OCI-LY3 (cell line): ENCODE results near the gene KRT2.

Experiments used
- H2AFZ ChIP-seq: fragments of 200-600, 300-600 bp; shearing (Covaris generic); 2 replicates; pipeline ENCODE4 v1.6.0; 2014; ENCODE audit warnings: antibody characterized with exemption, low read depth, low read length
- H3K27ac ChIP-seq: fragments of 200-600, 300-600 bp; sonication (generic); 2 replicates; pipeline ENCODE4 v1.5.1; 2014; ENCODE audit warnings: mild to moderate bottlenecking, low read length, moderate library complexity, mixed read lengths
- H3K27me3 ChIP-seq: fragments of 200-600, 300-600 bp; sonication (generic); 2 replicates; pipeline ENCODE4 v1.6.1; 2014; ENCODE audit warnings: low read depth, low read length, mixed read lengths
- H3K36me3 ChIP-seq: fragments of 200-600, 300-600 bp; sonication (generic); replicated peaks from 2 replicates; pipeline ENCODE3; 2014; ENCODE audit warnings: low read depth, low read length, mixed read lengths
- H3K4me1 ChIP-seq: fragments of 300-600, 200-600 bp; sonication (generic); 2 replicates; pipeline ENCODE4 v1.6.1; 2014; ENCODE audit warnings: low read length, mixed read lengths
- H3K4me2 ChIP-seq: fragments of 200-600, 300-600 bp; sonication (generic); 2 replicates; pipeline ENCODE4 v1.6.1; 2014; ENCODE audit warnings: low read length, mixed read lengths
- H3K4me3 ChIP-seq: fragments of 300-600, 200-600 bp; sonication (generic); 2 replicates; pipeline ENCODE4 v1.5.1; 2014; ENCODE audit warnings: antibody characterized with exemption, mild to moderate bottlenecking, low read length, moderate library complexity
- H3K79me2 ChIP-seq: fragments of 300-600, 200-600 bp; shearing (Covaris generic); 2 replicates; pipeline ENCODE4 v1.6.1; 2014; ENCODE audit warnings: mild to moderate bottlenecking, low read length, mixed read lengths
- H3K9ac ChIP-seq: fragments of 300-600, 200-600 bp; shearing (Covaris generic); 2 replicates; pipeline ENCODE4 v1.6.0; 2014; ENCODE audit warnings: mild to moderate bottlenecking, low read length, moderate library complexity
- H3K9me3 ChIP-seq: fragments of 200-600, 300-600 bp; shearing (Covaris generic); 2 replicates; pipeline ENCODE4 v1.6.1; 2014; ENCODE audit warnings: low read length, mixed read lengths; ENCODE audit not compliant: insufficient read depth
- H4K20me1 ChIP-seq: fragments of 200-600, 300-600 bp; sonication (generic); 2 replicates; pipeline ENCODE4 v1.6.1; 2016; ENCODE audit warnings: low read length, mixed read lengths; ENCODE audit not compliant: insufficient read depth
- CTCF ChIP-seq: fragments of 200-600, 300-600 bp; sonication (generic); IDR thresholded peaks from 2 replicates; pipeline ENCODE4 v1.5.1; 2014; ENCODE audit warnings: antibody characterized with exemption, low read length, low read depth
- EZH2phosphoT487 ChIP-seq: fragments of 200-600 bp; shearing (Covaris generic); IDR thresholded peaks from 2 replicates; pipeline ENCODE4 v1.6.1; 2018; ENCODE audit warnings: antibody characterized with exemption, mixed run types, low read depth

The KRT2 gene

GRCh38 chr12:52632656-52633055 lies 19.4 kb downstream of the KRT2 start:
- no peaks in the 10 kb centered on the region for H3K36me3 ChIP-seq
- H3K9ac ChIP-seq, result no peak overlapping the region
- no peak overlapping the region for H3K4me3 ChIP-seq
- no peaks in the 10 kb centered on the region for H3K9me3 ChIP-seq
- no peak overlapping the region for H2AFZ ChIP-seq
- H3K4me2 ChIP-seq, result no peak overlapping the region
- H3K4me1 ChIP-seq, result peaks cover 5% of the 10 kb centered on the region; the same call in 1 of the 2 replicates
- peaks cover 16% of the 10 kb centered on the region; the same call in 1 of the 2 replicates for H3K27me3 ChIP-seq
- TF ChIP-seq CTCF (no peak), EZH2phosphoT487 (no peak)
- H4K20me1 ChIP-seq, result no peaks in the 10 kb centered on the region
- no peaks in the 10 kb centered on the region for H3K79me2 ChIP-seq
- no peak overlapping the region for H3K27ac ChIP-seq

- TF ChIP-seq CTCF, result no peak
- no peak for TF ChIP-seq EZH2phosphoT487
- Histone ChIP-seq H4K20me1 (no peaks in the 10 kb centered on the region), H2AFZ (no peak overlapping the region), H3K79me2 (no peaks in the 10 kb centered on the region), H3K27ac (no peak overlapping the region), H3K9me3 (no peaks in the 10 kb centered on the region), H3K4me3 (no peak overlapping the region), H3K9ac (no peak overlapping the region), H3K27me3 (peaks cover 16% of the 10 kb centered on the region), H3K4me2 (no peak overlapping the region), H3K4me1 (peaks cover 5% of the 10 kb centered on the region; the same call in 1 of the 2 replicates), H3K36me3 (no peaks in the 10 kb centered on the region)
Observed at GRCh38 chr12:52631676-52632459, 20.1 kb downstream of the KRT2 start.

DNA sequence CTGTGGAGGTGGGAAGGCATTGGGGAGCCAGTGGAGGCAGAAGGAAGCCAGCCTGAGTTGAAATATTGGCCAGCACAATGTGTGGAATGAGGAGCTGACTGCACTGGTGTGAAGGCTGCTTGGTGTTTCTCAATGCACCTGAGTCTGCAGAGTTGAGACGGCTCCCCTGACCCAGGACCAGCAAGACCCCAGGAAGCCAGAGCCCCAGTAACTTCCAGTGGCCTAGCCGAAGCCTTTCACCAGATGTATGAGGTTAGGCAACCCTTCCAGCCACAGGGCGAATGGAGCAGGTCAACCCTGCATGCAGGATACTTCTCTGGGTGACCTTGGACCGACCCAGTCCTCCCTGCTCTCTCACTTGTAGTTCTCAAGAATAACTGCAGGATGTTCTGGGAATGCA lies 20.7 kb downstream of the KRT2 start:
- H3K79me2 ChIP-seq, result no peaks in the 10 kb centered on the region
- peaks cover 19% of the 10 kb centered on the region for H3K27me3 ChIP-seq
- H3K4me2 ChIP-seq, result no peak overlapping the region
- H3K9me3 ChIP-seq, result no peaks in the 10 kb centered on the region
- no peak overlapping the region for H2AFZ ChIP-seq
- H3K36me3 ChIP-seq, result no peaks in the 10 kb centered on the region
- H4K20me1 ChIP-seq, result no peaks in the 10 kb centered on the region
- no peak overlapping the region for H3K4me3 ChIP-seq
- TF ChIP-seq EZH2phosphoT487, result no peak
- no peak for TF ChIP-seq CTCF
- peaks cover 5% of the 10 kb centered on the region; the same call in 1 of the 2 replicates for H3K4me1 ChIP-seq
- H3K27ac ChIP-seq, result no peak overlapping the region
- no peak overlapping the region for H3K9ac ChIP-seq

- Histone ChIP-seq H3K4me3 (no peak overlapping the region), H3K9ac (no peak overlapping the region), H4K20me1 (no peaks in the 10 kb centered on the region), H2AFZ (no peak overlapping the region), H3K27me3 (peaks cover 24% of the 10 kb centered on the region), H3K4me1 (peaks cover 5% of the 10 kb centered on the region; the same call in 1 of the 2 replicates), H3K9me3 (no peaks in the 10 kb centered on the region), H3K27ac (no peak overlapping the region), H3K4me2 (no peak overlapping the region), H3K79me2 (no peaks in the 10 kb centered on the region), H3K36me3 (no peaks in the 10 kb centered on the region)
- no peak for TF ChIP-seq EZH2phosphoT487
Observed at GRCh38 chr12:52630599-52631200, 21.3 kb downstream of the KRT2 start.
